Mucosa of descending colon (tissue), 3 donors: ENCODE data around the gene ABHD17C. TPM values are rescaled to one million over a fixed set of nuclear protein-coding genes. Genes with fewer than 3 reads are reported as not detected.

Source experiments
- ATAC-seq: fragments of 200-7000 bp; cut with Tn5 transposase; one replicate; pipeline ENCODE4 v1.9.1; 2020; ENCODE audit warnings: mild to moderate bottlenecking, moderate library complexity
- DNase-seq, 3 donors: peaks; one replicate each; pipeline ENCODE4 v3.0.0-alpha.2; 2020
- H3K36me3 ChIP-seq: fragments of 200-600 bp; one replicate; pipeline ENCODE4 v1.8.0; 2021; ENCODE audit warnings: low read depth, mild to moderate bottlenecking
- H3K4me1 ChIP-seq: fragments of 200-600 bp; one replicate; pipeline ENCODE4 v1.8.0; 2021; ENCODE audit warnings: low read depth, mild to moderate bottlenecking
- H3K4me3 ChIP-seq: fragments of 200-600 bp; one replicate; pipeline ENCODE4 v1.8.0; 2021; ENCODE audit warnings: mild to moderate bottlenecking
- H3K9me3 ChIP-seq: fragments of 200-600 bp; one replicate; pipeline ENCODE4 v1.8.0; 2021; ENCODE audit warnings: mild to moderate bottlenecking
- CTCF ChIP-seq: fragments of 200-600 bp; IDR thresholded peaks from one replicate; pipeline ENCODE4 v1.8.0; 2022; ENCODE audit warnings: antibody characterized with exemption, mild to moderate bottlenecking
- intact Hi-C, 2 donors: fragments of 100-400 bp; cut with DNase I in 1 of 2; cut with micrococcal nuclease in 1 of 2; formaldehyde crosslinking; loops; one replicate each; pipeline versions ENCODE4 v1.11.0 to v1.11.1; 2022; cut with DNase I, micrococcal nuclease
- total RNA-seq, 3 donors: library from RNA; stranded (reverse); fragmentation: NEBNext Ultra II Directional in 2 of 3; extraction: Animal tissue kit (Norgen Biotek cat#: 25700) in 2 of 3; gene quantifications; one replicate each; pipeline versions ENCODE4 v1.2.1 to v1.2.4, GENCODE V29; 2021 to 2023
- donor health status: DM: no; HTN: no; CAD: no; lungs with moderate emphysema.
- donor health status: DM: no; HTN: no; CAD: no.
- donor health status: DM: no; HTN: yes; CAD: no.

ABHD17C gene
- total RNA-seq, 3 donors from 2014 or later = 84.4 to 192 (median 157) TPM

GRCh38 chr15:80801891-80802680 lies 107.0 kb downstream of the ABHD17C start:
- Histone ChIP-seq H3K4me1 (no peaks in the 10 kb centered on the region), H3K9me3 (no peaks in the 10 kb centered on the region), H3K36me3 (no peaks in the 10 kb centered on the region), H3K4me3 (no peak overlapping the region)
- ATAC-seq (peak; percentile 93), DNase-seq (peak; percentile 51 to 71 (median 69))
- no peak for TF ChIP-seq CTCF
- intact Hi-C loops = no loop called here

DNA sequence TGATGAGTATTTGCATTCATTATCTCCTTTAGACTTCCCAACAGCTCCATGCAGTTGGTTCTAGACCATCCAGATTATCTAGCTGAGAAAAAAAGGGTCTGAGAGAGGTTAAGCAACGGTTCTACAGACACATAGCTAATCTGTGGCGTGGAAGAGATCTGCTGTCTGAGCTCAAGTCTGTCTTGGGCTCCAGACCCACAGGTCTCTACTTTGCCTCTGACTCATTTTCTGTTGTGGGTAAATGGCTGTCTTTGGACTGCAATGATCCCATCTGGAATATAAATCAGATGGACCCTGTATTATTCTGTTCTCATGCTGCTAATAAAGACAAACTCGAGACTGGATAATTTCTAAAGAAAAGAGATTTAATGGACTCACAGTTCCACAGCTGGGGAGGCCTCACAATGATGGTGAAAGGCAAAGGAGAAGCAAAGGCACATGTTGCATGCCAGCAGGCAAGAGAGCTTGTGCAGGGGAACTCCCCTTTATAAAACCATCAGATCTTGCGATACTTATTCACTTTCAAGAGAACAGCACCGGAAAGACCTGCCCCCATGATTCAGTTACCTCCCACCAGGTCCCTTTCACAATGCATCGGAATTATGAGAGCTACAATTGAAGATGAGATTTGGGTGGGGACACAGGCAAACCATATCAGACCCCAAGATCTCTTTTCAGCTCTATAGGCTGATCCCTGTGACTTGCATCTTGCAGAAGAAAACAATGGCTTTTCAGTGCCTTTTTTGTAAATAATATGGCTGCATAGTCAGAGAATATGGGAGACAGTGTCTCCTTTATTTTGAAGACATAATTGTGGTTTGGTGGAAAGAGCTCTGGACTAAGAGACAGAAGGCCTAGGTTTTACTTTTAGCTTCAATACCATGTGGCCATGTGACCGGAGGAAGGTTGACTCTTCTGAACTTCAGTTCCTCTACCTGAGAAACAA lies 108.7 kb downstream of the ABHD17C start:
- TF ChIP-seq CTCF = no peak
- no peaks in the 10 kb centered on the region for H3K36me3 ChIP-seq
- DNase-seq (no peak), ATAC-seq (no peak)
- H3K4me1 ChIP-seq = no peaks in the 10 kb centered on the region
- H3K4me3 ChIP-seq = no peak overlapping the region
- no peaks in the 10 kb centered on the region for H3K9me3 ChIP-seq
- intact Hi-C loops = no loop called here

GRCh38 chr15:80804970-80805495 lies 109.9 kb downstream of the ABHD17C start:
- no peak for TF ChIP-seq CTCF
- DNase-seq (peak in 1 of 3 donors; percentile 10), ATAC-seq (peak; percentile 58)
- no peaks in the 10 kb centered on the region for H3K9me3 ChIP-seq
- H3K4me3 ChIP-seq = no peak overlapping the region
- no peaks in the 10 kb centered on the region for H3K4me1 ChIP-seq
- H3K36me3 ChIP-seq = no peaks in the 10 kb centered on the region
- intact Hi-C loops = no loop called here

Other genes with a start within 250 kb of the ABHD17C start
- 1 to 10 TPM in 2 of 3 donors, under 1 TPM in 1; 0.63 to 2.2 (median 1.4) TPM for gene CEMIP, start 84.1 kb downstream of the ABHD17C start, total RNA-seq